ENCODE results near the gene RGL1.

The RGL1 gene

DNA sequence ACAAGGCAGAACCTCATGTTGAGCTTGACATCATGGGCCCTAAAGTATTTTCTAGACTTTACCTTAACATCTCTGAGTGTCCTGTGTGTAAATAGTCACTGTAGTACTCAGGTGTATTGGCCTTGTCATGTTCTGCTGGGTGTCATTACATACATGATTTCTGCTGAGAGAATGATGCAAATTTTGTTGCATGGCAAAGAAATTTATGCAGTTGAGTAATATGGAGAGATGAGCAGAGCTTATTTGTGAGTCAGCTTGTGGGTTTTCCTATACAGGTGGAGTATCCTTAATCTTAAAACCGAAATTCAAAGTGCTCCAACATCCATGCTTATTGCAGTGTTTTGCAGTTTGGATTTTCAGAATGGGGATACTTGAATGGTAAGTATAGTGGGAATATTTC is 36.6 kb downstream of the RGL1 start:
- Histone ChIP-seq H3F3A (ENCODE audit: insufficient read depth, low read length) (peaks cover 45% of the 10 kb centered on the region), H3K27ac (ENCODE audit: low read length) (peak overlapping the region; percentile 92), H2AFZ (ENCODE audit: low read length) (peak overlapping the region; percentile 8), H3K9me3 (replicated peaks; ENCODE audit: insufficient read depth, low read length) (no peaks in the 10 kb centered on the region), H3K36me3 (replicated peaks; ENCODE audit: insufficient read depth, low read length) (no peaks in the 10 kb centered on the region), H3K79me2 (ENCODE audit: low read length) (peaks cover 33% of the 10 kb centered on the region), H3K4me2 (ENCODE audit: low read depth, low read length) (peak overlapping the region; percentile 77), H3K9ac (ENCODE audit: low read length) (peak overlapping the region; percentile 66), H3K27me3 (replicated peaks; ENCODE audit: insufficient read depth, low read length) (no peaks in the 10 kb centered on the region), H4K20me1 (ENCODE audit: insufficient read depth, low read length) (no peaks in the 10 kb centered on the region), H3K4me3 (ENCODE audit: low read length) (0 out of 2 replicates have a peak overlapping the region, but pooled peaks have one; percentile 51), H3K9me2 (replicated peaks; ENCODE audit: insufficient read depth, low read length) (no peaks in the 10 kb centered on the region), H3K4me1 (ENCODE audit: low read length) (peaks cover 44% of the 10 kb centered on the region)
- no peak for TF ChIP-seq EZH2 (optimal IDR thresholded peaks at IDR 0.05; ENCODE audit: low read depth, low read length)
- no peak for TF ChIP-seq EZH2phosphoT487 (IDR thresholded peaks at IDR 0.05; ENCODE audit: low read length)
- TF ChIP-seq, protein P1, sequence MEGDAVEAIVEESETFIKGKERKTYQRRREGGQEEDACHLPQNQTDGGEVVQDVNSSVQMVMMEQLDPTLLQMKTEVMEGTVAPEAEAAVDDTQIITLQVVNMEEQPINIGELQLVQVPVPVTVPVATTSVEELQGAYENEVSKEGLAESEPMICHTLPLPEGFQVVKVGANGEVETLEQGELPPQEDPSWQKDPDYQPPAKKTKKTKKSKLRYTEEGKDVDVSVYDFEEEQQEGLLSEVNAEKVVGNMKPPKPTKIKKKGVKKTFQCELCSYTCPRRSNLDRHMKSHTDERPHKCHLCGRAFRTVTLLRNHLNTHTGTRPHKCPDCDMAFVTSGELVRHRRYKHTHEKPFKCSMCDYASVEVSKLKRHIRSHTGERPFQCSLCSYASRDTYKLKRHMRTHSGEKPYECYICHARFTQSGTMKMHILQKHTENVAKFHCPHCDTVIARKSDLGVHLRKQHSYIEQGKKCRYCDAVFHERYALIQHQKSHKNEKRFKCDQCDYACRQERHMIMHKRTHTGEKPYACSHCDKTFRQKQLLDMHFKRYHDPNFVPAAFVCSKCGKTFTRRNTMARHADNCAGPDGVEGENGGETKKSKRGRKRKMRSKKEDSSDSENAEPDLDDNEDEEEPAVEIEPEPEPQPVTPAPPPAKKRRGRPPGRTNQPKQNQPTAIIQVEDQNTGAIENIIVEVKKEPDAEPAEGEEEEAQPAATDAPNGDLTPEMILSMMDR (IDR thresholded peaks at IDR 0.05; ENCODE audit: low read length) = no peak
- peak; percentile 36 for DNase-seq

DNA sequence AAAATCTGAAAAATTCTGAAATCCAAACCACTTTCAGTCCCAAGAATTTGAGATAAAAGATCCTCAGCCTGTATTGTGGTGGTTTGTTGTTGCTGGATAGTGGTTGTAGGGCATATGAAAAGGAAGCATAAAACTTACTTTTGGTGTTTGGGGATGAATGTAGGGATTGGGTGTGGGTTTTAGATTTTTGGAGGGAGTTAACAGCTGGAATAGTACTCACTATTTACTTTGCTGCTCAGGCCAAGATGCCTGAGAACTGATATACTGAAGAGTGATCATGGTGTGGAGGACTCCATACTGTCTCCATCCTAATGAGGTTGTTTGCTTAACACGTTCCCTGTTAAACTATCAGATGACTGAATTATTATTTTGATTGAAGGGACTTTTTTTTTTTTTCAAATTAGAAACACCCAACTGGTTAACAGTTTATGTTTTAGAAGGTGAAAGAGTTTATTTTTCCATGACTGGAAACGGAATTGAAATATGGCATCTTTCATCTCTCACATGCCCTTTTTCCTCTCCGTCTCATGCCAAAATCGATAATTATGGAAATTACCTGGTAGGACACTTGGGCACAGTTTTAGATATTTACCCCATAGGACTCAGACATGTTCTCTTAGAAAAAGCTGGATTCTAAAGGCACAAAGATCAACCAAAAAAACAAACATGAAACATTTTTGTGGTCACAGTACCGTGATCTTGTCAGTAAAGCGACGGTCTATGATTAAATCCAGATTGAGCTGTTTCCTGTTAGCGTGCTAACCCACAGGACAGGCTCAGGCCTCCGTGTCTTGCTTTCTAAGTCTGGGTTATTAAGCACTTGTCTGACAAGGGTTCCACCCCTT is 37.3 kb downstream of the RGL1 start:
- peak overlapping the region; percentile 77 for H3K4me2 ChIP-seq (ENCODE audit: low read depth, low read length)
- H4K20me1 ChIP-seq (ENCODE audit: insufficient read depth, low read length) = no peaks in the 10 kb centered on the region
- H3K27me3 ChIP-seq (replicated peaks; ENCODE audit: insufficient read depth, low read length) = no peaks in the 10 kb centered on the region
- H3F3A ChIP-seq (ENCODE audit: insufficient read depth, low read length) = peaks cover 45% of the 10 kb centered on the region
- H2AFZ ChIP-seq (ENCODE audit: low read length) = peak overlapping the region; percentile 8
- DNase-seq = peak; percentile 99
- H3K36me3 ChIP-seq (replicated peaks; ENCODE audit: insufficient read depth, low read length) = no peaks in the 10 kb centered on the region
- H3K27ac ChIP-seq (ENCODE audit: low read length) = peak overlapping the region; percentile 92
- H3K9ac ChIP-seq (ENCODE audit: low read length) = peak overlapping the region; percentile 66
- no peaks in the 10 kb centered on the region for H3K9me2 ChIP-seq (replicated peaks; ENCODE audit: insufficient read depth, low read length)
- H3K9me3 ChIP-seq (replicated peaks; ENCODE audit: insufficient read depth, low read length) = no peaks in the 10 kb centered on the region
- H3K4me1 ChIP-seq (ENCODE audit: low read length) = peaks cover 44% of the 10 kb centered on the region
- TF ChIP-seq, protein P1 (IDR thresholded peaks at IDR 0.05; ENCODE audit: low read length) = no peak
- TF ChIP-seq EZH2phosphoT487 (IDR thresholded peaks at IDR 0.05; ENCODE audit: low read length) = no peak
- TF ChIP-seq EZH2 (optimal IDR thresholded peaks at IDR 0.05; ENCODE audit: low read depth, low read length) = no peak
- H3K79me2 ChIP-seq (ENCODE audit: low read length) = peaks cover 34% of the 10 kb centered on the region
- peak overlapping the region; percentile 51 for H3K4me3 ChIP-seq (ENCODE audit: low read length)

DNA sequence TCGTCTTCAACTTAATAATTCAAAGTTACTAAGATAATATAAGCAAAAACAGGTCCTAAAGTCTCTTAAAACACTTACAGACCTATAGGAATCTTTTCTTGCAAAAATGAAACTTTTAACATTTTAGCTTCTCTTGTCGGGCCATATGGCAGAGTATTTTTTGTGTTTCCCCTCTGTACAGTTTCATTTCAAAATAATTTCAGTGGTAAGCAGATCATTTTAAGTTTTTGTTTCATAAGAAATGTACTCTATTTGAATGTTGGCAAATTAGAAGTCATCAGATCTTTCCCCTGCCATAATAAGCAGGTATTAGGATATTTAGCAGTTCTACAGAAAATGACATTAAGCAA is 37.9 kb downstream of the RGL1 start:
- H3K4me3 ChIP-seq (ENCODE audit: low read length) = peak overlapping the region; percentile 51

More for the DNA sequence above, 37.9 kb downstream of the RGL1 start:
- H3K27me3 ChIP-seq (replicated peaks; ENCODE audit: insufficient read depth, low read length) = no peaks in the 10 kb centered on the region
- peak overlapping the region; percentile 92 for H3K27ac ChIP-seq (ENCODE audit: low read length)
- no peaks in the 10 kb centered on the region for H3K36me3 ChIP-seq (replicated peaks; ENCODE audit: insufficient read depth, low read length)
- H3K9me2 ChIP-seq (replicated peaks; ENCODE audit: insufficient read depth, low read length) = no peaks in the 10 kb centered on the region
- no peak for DNase-seq
- no peaks in the 10 kb centered on the region for H4K20me1 ChIP-seq (ENCODE audit: insufficient read depth, low read length)
- H3K9ac ChIP-seq (ENCODE audit: low read length) = peak overlapping the region; percentile 66
- H3K4me1 ChIP-seq (ENCODE audit: low read length) = peaks cover 44% of the 10 kb centered on the region
- H3F3A ChIP-seq (ENCODE audit: insufficient read depth, low read length) = peaks cover 45% of the 10 kb centered on the region
- no peaks in the 10 kb centered on the region for H3K9me3 ChIP-seq (replicated peaks; ENCODE audit: insufficient read depth, low read length)
- H2AFZ ChIP-seq (ENCODE audit: low read length) = no peak overlapping the region
- peak overlapping the region; percentile 77 for H3K4me2 ChIP-seq (ENCODE audit: low read depth, low read length)
- TF ChIP-seq EZH2 (optimal IDR thresholded peaks at IDR 0.05; ENCODE audit: low read depth, low read length) (no peak), EZH2phosphoT487 (IDR thresholded peaks at IDR 0.05; ENCODE audit: low read length) (no peak)
- TF ChIP-seq, protein P1 (IDR thresholded peaks at IDR 0.05; ENCODE audit: low read length) = no peak
- H3K79me2 ChIP-seq (ENCODE audit: low read length) = peaks cover 33% of the 10 kb centered on the region

Data from MM.1S (cell line).